HepG2 (cell line): ENCODE data around the gene MRPL58. TPM values are rescaled to one million over a fixed set of nuclear protein-coding genes. Genes with fewer than 3 reads are reported as not detected.

Source experiments
- ATAC-seq: fragments of 200-7000 bp; cut with Tn5 transposase; 3 replicates; pipeline ENCODE4 v1.9.1; 2020; ENCODE audit warnings: mild to moderate bottlenecking, moderate library complexity
- BruUV-seq: library from RNA; stranded (reverse); fragments of 400-500 nt; replicated peaks from 2 replicates; lab custom pipeline; 2021; lab: Mats Ljungman, UMichigan
- CTCF ChIA-PET: fragments of 300-600 bp; formaldehyde crosslinking; extraction: SDS; loops from one replicate; lab custom pipeline; 2021; ENCODE audit warnings: low total read pairs, inconsistent platforms, low intra/inter-chr PET ratio; lab: Yijun Ruan, JAX
- POLR2A ChIA-PET: fragments of 350-600 bp; sonication (Branson Sonifier 250); formaldehyde crosslinking; loops from one replicate; lab custom pipeline; 2020; ENCODE audit warnings: antibody characterized with exemption, inconsistent platforms; lab: Yijun Ruan, JAX
- DNase-seq: peaks from one replicate; pipeline ENCODE4 v3.0.0-alpha.2; 2015; ENCODE audit warnings: low spot score
- FAIRE-seq: peaks from 3 replicates; lab custom pipeline; 2011; peaks lifted over from hg19 to GRCh38; lab: Jason Lieb, UNC
- H2AFZ ChIP-seq: one replicate; pipeline ENCODE4 v1.6.1; 2011; ENCODE audit warnings: low read length, inconsistent platforms
- H3K27ac ChIP-seq: fragments of 300-600 bp; 3 replicates; pipeline ENCODE4 v1.8.0; 2011; ENCODE audit warnings: mixed run types, mild to moderate bottlenecking, mixed read lengths, low read length, inconsistent platforms; ENCODE audit not compliant: insufficient read depth; ENCODE audit errors: extremely low read length
- H3K27me3 ChIP-seq, 2 experiments: fragments of 200-600 bp in 1 of 2; 2 replicates in 1 of 2; 3 replicates in 1 of 2; pipeline versions ENCODE4 v1.6.0 to v1.8.0; 2011; ENCODE audit warnings: low read length in 2 of 2, mild to moderate bottlenecking in 2 of 2, moderate library complexity in 2 of 2, inconsistent platforms in 1 of 2; ENCODE audit not compliant: insufficient read depth in 2 of 2, control insufficient read depth in 1 of 2
- H3K36me3 ChIP-seq, 2 experiments: fragments of 200-600 bp in 1 of 2; replicated peaks in 1 of 2; 2 replicates in 1 of 2; 3 replicates in 1 of 2; pipeline versions ENCODE4 v1.5.1 to v1.8.0; 2011; ENCODE audit warnings: low read length in 2 of 2, inconsistent platforms in 1 of 2; ENCODE audit not compliant: insufficient read depth in 2 of 2, control insufficient read depth in 1 of 2
- H3K4me1 ChIP-seq: 2 replicates; pipeline ENCODE4 v1.5.1; 2012; ENCODE audit warnings: low read length, inconsistent platforms; ENCODE audit not compliant: insufficient read depth
- H3K4me2 ChIP-seq: 2 replicates; pipeline ENCODE4 v1.6.0; 2011; ENCODE audit warnings: low read depth, low read length, inconsistent platforms
- H3K4me3 ChIP-seq, 3 experiments: fragments of 200-600 bp in 1 of 3; sonication (generic), shearing (Covaris generic) in 1 of 3; replicated peaks in 1 of 3; 2 replicates each; pipeline ENCODE4 v1.5.1; 2011 to 2016; ENCODE audit warnings: low read length in 3 of 3, inconsistent platforms in 2 of 3, low read depth in 2 of 3, mild to moderate bottlenecking in 2 of 3, control low read depth in 1 of 3, mixed read lengths in 1 of 3; ENCODE audit not compliant: insufficient read depth in 1 of 3
- H3K79me2 ChIP-seq: one replicate; pipeline ENCODE4 v1.6.1; 2011; ENCODE audit warnings: low read length, inconsistent platforms; ENCODE audit not compliant: insufficient read depth
- H3K9ac ChIP-seq: 2 replicates; pipeline ENCODE4 v1.6.0; 2011; ENCODE audit warnings: mild to moderate bottlenecking, low read depth, low read length, inconsistent platforms; ENCODE audit not compliant: insufficient read depth
- H3K9me3 ChIP-seq: 2 replicates; pipeline ENCODE4 v1.5.1; 2012; ENCODE audit warnings: mild to moderate bottlenecking, low read length
- H4K20me1 ChIP-seq: 2 replicates; pipeline ENCODE4 v1.6.0; 2011; ENCODE audit warnings: inconsistent platforms, mild to moderate bottlenecking, low read length, moderate library complexity; ENCODE audit not compliant: insufficient read depth
- MTA3 ChIP-seq: sonication (generic); formaldehyde crosslinking; IDR thresholded peaks from 2 replicates; pipeline ENCODE4 v1.4.0; 2020; ENCODE audit warnings: missing genetic modification reagents
- MXI1 ChIP-seq: IDR thresholded peaks from 3 replicates; pipeline ENCODE4 v1.6.1; 2012; ENCODE audit warnings: low read depth, low read length, inconsistent platforms, borderline replicate concordance
- MYC ChIP-seq: sonication (generic); formaldehyde crosslinking; IDR thresholded peaks from 2 replicates; pipeline ENCODE4 v1.9.0; 2021; ENCODE audit warnings: missing genetic modification reagents, borderline replicate concordance
- NFATC3 ChIP-seq: sonication (generic); formaldehyde crosslinking; IDR thresholded peaks from 2 replicates; pipeline ENCODE4 v1.5.1; 2020; ENCODE audit warnings: mild to moderate bottlenecking, missing genetic modification reagents
- RAD21 ChIP-seq: fragments of 450-650 bp; formaldehyde crosslinking; IDR thresholded peaks from 2 replicates; pipeline ENCODE4 v1.5.0; 2020; ENCODE audit warnings: mild to moderate bottlenecking
- SMAD1 ChIP-seq: sonication (generic); formaldehyde crosslinking; IDR thresholded peaks from 2 replicates; pipeline ENCODE4 v1.4.0; 2020; ENCODE audit warnings: missing genetic modification reagents, low read depth, mild to moderate bottlenecking, borderline replicate concordance
- SRSF4 ChIP-seq: fragments of 200-400 bp; formaldehyde crosslinking; IDR thresholded peaks from one replicate; pipeline ENCODE4 v1.6.1; 2018; ENCODE audit warnings: mild to moderate bottlenecking, low read depth, low read length, moderate library complexity; ENCODE audit not compliant: poor library complexity, severe bottlenecking
- TEAD2 ChIP-seq: sonication (generic); formaldehyde crosslinking; IDR thresholded peaks from 2 replicates; pipeline ENCODE4 v1.9.0; 2021; ENCODE audit warnings: missing genetic modification reagents
- WGBS: methylation state at CpG from one replicate; pipeline ENCODE4 v1.1.6; 2017; ENCODE audit warnings: low lambda C conversion rate; 5-methylcytosine and 5-hydroxymethylcytosine counted together
- in situ Hi-C: cut with HindIII; loops from 2 replicates; pipeline ENCODE4 v1.10.0; 2017; ENCODE audit warnings: low pct_unique_long_range_greater_than_20kb; ENCODE audit not compliant: extremely low pct_ligation_motif_present
- intact Hi-C: fragments of 100-400 bp; cut with micrococcal nuclease; formaldehyde crosslinking; loops from one replicate; pipeline ENCODE4 v1.10.0; 2022; ENCODE audit not compliant: unreplicated experiment
- polyA plus RNA-seq, 8 experiments: library from polyadenylated mRNA; depleted of rRNA in 3 of 8; stranded (reverse) in 7 of 8; unstranded in 1 of 8; fragments of >200 nt; fragmentation: Illumina TruSeq in 4 of 8; extraction: Trizol in 4 of 8; gene quantifications; 2 replicates each; pipeline versions ENCODE4 v1.2.1 to v1.2.3, GENCODE V29; 2011 to 2016; ENCODE audit warnings: low read depth in 4 of 8, missing spikeins in 1 of 8, mixed read lengths in 1 of 8; ENCODE audit not compliant: insufficient read depth in 1 of 8
- total RNA-seq, 5 experiments: library from RNA; depleted of rRNA; stranded (reverse); fragments of >200 nt; fragmentation: Illumina TruSeq; extraction: Trizol; gene quantifications; 2 replicates each; pipeline ENCODE4 v1.2.3, GENCODE V29; 2016; ENCODE audit warnings: low read depth in 1 of 5
- TF ChIP-seq, protein P1 (sequence below): sonication (generic); formaldehyde crosslinking; IDR thresholded peaks from 2 replicates; pipeline ENCODE4 v1.4.0; 2020; ENCODE audit warnings: missing genetic modification reagents
- TF ChIP-seq, protein P2 (sequence below): sonication (generic); formaldehyde crosslinking; IDR thresholded peaks from 2 replicates; pipeline ENCODE4 v1.8.1; 2023; ENCODE audit warnings: mild to moderate bottlenecking, missing genetic modification reagents
- TF ChIP-seq, protein P3 (sequence below): sonication (generic); formaldehyde crosslinking; IDR thresholded peaks from 2 replicates; pipeline ENCODE4 v1.4.0; 2020; ENCODE audit warnings: mild to moderate bottlenecking, missing genetic modification reagents
- TF ChIP-seq, protein P4 (sequence below): IDR thresholded peaks from 2 replicates; pipeline ENCODE4 v1.6.1; 2018; ENCODE audit warnings: missing genetic modification reagents, mild to moderate bottlenecking, missing compliant biosample characterization

Gene MRPL58
- total and polyA plus RNA-seq, 2 of the 13 experiments (the other 11 are each of a cell fraction or from before 2014, with no cell fraction given): 44.9 to 68.9 TPM

DNA sequence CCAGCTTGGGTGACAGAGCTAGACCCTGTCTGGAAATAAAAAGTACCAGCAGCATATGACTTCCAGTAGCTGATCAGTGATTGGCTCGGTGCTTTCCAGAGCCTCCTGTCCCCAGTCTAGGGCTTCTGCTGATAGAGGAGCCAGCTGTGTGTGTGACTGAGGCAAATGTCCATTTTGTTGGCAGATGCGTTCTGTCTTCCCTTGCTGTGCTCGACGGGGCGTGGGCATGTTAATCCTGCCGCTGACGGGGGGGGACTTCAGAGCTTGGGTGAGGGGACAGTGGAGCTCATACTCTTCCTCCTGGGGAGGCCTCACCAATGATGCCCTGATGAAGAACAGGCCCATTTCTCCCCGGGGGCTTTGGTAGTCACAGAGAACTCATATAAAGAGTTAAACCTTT, 49.1 kb downstream of the MRPL58 start:
- FAIRE-seq: no peak
- no peak for ATAC-seq
- no peak overlapping the region for H3K4me3 ChIP-seq
- H3K27me3 ChIP-seq: no peaks in the 10 kb centered on the region
- DNase-seq: no peak
- in situ Hi-C loops (no loop called here), intact Hi-C loops (no loop called here)
- no peaks in the 10 kb centered on the region for H3K79me2 ChIP-seq
- 95% methylated on average over 8 of the region's 8 CpGs for WGBS
- H3K9ac ChIP-seq: no peak overlapping the region
- CTCF ChIA-PET: no interaction called here
- H3K27ac ChIP-seq: no peak overlapping the region
- TF ChIP-seq SMAD1 (no peak), MXI1 (no peak), TEAD2 (CRISPR knock-in tag) (no peak), RAD21 (CRISPR knock-in tag) (no peak), MTA3 (CRISPR knock-in tag) (no peak), NFATC3 (CRISPR knock-in tag) (no peak)
- H4K20me1 ChIP-seq: no peaks in the 10 kb centered on the region
- H3K36me3 ChIP-seq: peaks cover 26 to 53% of the 10 kb centered on the region in 2 experiments
- H3K4me2 ChIP-seq: no peak overlapping the region
- no peaks in the 10 kb centered on the region for H3K4me1 ChIP-seq
- no TSS peak for BruUV-seq
- H2AFZ ChIP-seq: no peak overlapping the region
- no peaks in the 10 kb centered on the region for H3K9me3 ChIP-seq
- POLR2A ChIA-PET: interaction anchor here (0.8 to 1.4 kb wide), 3 partner anchors 16 to 144 kb away, joined by 3 read pairs; partner anchors contain the start of genes JPT1 and NUP85

DNA sequence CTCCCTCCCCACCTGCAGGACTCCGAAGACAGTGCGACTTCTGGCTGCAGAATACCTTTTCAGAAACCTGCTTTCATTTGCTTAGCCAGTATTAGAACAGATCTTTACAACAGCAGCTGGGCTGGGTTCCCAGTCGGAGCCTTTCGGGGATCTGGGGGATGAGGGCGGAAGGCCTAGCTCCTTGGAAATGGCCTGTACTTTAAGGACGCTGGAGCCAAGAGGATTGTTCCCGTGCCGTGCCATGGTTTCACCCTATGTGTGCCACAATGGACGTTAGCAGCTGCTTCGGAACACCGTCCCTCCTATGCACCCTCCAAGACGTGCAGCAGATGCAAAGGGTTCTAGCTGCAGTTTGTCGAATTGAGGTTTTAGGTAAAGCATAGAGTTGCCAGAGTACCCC, 50.7 kb downstream of the MRPL58 start:
- TF ChIP-seq, protein P1, sequence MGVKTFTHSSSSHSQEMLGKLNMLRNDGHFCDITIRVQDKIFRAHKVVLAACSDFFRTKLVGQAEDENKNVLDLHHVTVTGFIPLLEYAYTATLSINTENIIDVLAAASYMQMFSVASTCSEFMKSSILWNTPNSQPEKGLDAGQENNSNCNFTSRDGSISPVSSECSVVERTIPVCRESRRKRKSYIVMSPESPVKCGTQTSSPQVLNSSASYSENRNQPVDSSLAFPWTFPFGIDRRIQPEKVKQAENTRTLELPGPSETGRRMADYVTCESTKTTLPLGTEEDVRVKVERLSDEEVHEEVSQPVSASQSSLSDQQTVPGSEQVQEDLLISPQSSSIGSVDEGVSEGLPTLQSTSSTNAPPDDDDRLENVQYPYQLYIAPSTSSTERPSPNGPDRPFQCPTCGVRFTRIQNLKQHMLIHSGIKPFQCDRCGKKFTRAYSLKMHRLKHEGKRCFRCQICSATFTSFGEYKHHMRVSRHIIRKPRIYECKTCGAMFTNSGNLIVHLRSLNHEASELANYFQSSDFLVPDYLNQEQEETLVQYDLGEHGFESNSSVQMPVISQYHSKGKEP (CRISPR knock-in tag): no peak
- TF ChIP-seq MYC (CRISPR knock-in tag) (no peak), SRSF4 (no peak)
- TF ChIP-seq, protein P2, sequence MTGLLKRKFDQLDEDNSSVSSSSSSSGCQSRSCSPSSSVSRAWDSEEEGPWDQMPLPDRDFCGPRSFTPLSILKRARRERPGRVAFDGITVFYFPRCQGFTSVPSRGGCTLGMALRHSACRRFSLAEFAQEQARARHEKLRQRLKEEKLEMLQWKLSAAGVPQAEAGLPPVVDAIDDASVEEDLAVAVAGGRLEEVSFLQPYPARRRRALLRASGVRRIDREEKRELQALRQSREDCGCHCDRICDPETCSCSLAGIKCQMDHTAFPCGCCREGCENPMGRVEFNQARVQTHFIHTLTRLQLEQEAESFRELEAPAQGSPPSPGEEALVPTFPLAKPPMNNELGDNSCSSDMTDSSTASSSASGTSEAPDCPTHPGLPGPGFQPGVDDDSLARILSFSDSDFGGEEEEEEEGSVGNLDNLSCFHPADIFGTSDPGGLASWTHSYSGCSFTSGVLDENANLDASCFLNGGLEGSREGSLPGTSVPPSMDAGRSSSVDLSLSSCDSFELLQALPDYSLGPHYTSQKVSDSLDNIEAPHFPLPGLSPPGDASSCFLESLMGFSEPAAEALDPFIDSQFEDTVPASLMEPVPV: no peak
- TF ChIP-seq, protein P3, sequence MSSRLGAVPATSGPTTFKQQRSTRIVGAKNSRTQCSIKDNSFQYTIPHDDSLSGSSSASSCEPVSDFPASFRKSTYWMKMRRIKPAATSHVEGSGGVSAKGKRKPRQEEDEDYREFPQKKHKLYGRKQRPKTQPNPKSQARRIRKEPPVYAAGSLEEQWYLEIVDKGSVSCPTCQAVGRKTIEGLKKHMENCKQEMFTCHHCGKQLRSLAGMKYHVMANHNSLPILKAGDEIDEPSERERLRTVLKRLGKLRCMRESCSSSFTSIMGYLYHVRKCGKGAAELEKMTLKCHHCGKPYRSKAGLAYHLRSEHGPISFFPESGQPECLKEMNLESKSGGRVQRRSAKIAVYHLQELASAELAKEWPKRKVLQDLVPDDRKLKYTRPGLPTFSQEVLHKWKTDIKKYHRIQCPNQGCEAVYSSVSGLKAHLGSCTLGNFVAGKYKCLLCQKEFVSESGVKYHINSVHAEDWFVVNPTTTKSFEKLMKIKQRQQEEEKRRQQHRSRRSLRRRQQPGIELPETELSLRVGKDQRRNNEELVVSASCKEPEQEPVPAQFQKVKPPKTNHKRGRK (CRISPR knock-in tag): no peak
- TF ChIP-seq, protein P4, sequence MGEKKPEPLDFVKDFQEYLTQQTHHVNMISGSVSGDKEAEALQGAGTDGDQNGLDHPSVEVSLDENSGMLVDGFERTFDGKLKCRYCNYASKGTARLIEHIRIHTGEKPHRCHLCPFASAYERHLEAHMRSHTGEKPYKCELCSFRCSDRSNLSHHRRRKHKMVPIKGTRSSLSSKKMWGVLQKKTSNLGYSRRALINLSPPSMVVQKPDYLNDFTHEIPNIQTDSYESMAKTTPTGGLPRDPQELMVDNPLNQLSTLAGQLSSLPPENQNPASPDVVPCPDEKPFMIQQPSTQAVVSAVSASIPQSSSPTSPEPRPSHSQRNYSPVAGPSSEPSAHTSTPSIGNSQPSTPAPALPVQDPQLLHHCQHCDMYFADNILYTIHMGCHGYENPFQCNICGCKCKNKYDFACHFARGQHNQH (CRISPR knock-in tag): no peak
- Histone ChIP-seq H3K27ac (no peak overlapping the region), H3K79me2 (no peaks in the 10 kb centered on the region), H3K4me1 (0 out of 2 replicates have a peak, but pooled peaks cover 5% of the 10 kb centered on the region), H3K9ac (no peak overlapping the region), H2AFZ (no peak overlapping the region), H4K20me1 (no peaks in the 10 kb centered on the region), H3K4me2 (no peak overlapping the region), H3K9me3 (no peaks in the 10 kb centered on the region), H3K4me3 (no peak overlapping the region), H3K36me3 (peaks cover 25 to 53% of the 10 kb centered on the region in 2 experiments), H3K27me3 (no peaks in the 10 kb centered on the region)
- ChIA-PET CTCF (no interaction called here), POLR2A (interaction anchor here (0.9 to 1.2 kb wide), 3 partner anchors 14 to 31 kb away, joined by 3 read pairs; no protein-coding TSS in a partner anchor)
- ATAC-seq (no peak), DNase-seq (no peak), FAIRE-seq (no peak)
- WGBS: 89% methylated on average over 13 of the region's 13 CpGs
- intact Hi-C loops: no loop called here
- no TSS peak for BruUV-seq
- in situ Hi-C loops: no loop called here
